ENCODE results near the gene BLOC1S5. TPM values are rescaled to one million over a fixed set of nuclear protein-coding genes. Genes with fewer than 3 reads are reported as not detected.

Gene BLOC1S5
- total and polyA plus RNA-seq, 9 of the 15 experiments (the other 6 are each of a cell fraction or from before 2014, with no cell fraction given) = 8.5 to 41.0 (median 27.7) TPM

DNA sequence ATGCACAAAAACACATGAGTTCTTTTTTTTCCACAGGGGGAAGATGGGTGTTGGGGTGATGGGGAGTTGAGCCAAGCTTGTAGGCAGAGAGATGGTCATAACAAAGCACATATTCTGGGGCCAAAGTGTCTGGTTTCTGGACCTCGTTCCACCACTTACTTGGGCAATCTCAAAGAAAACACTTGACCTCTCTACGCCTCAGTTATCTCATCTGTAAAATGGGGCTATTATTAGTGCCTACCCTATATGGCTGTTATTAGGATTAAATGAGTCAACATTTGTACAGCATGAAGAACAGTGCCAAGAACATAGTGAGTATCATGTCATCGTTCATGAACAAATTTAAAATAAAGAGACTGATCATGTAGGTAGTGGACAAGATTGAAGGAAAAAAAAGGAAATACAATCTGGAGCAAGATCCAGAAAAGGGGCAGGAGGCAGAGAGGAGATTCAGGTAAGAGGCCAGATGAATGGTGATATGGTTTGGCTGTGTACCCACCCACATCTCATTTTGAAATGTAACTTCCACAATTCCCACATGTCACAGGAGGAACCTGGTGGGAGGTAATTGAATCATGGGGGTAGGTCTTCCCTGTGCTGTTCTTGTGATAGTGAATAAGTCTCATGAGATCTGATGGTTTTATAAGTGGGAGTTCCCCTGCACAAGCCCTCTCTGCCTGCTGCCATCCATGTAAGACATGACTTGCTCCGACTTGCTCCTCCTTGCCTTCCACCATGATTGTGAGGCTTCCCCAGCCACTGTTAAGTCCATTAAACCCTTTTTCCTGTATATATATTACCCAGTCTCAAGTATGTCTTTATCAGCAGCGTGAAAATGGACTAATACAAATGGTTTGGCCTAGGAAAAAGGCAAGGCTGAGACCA is 23.9 kb upstream of the BLOC1S5 start:
- Histone ChIP-seq H3K9me3 (replicated peaks; ENCODE audit: control insufficient read depth, insufficient read depth, low read depth, low read length) (no peaks in the 10 kb centered on the region), H3K27ac (ENCODE audit: extremely low read depth, low read depth, low read length) (no peak overlapping the region), H3K4me3 (no peak overlapping the region), H3K4me1 (replicated peaks in 1 of 2; ENCODE audit: control insufficient read depth in 2 of 2, insufficient read depth in 2 of 2, low read length in 2 of 2) (peaks cover 0 to 21% of the 10 kb centered on the region in 2 experiments; a peak in 4 of 5 replicates), H3K4me2 (ENCODE audit: insufficient read depth, low read length) (no peak overlapping the region), H3K36me3 (ENCODE audit: control insufficient read depth, insufficient read depth, low read length) (peaks cover 95% of the 10 kb centered on the region), H3K9me1 (ENCODE audit: control insufficient read depth, insufficient read depth, low read length) (no peaks in the 10 kb centered on the region), H3K9ac (ENCODE audit: insufficient read depth in 1 of 2, low read depth in 2 of 2, low read length in 2 of 2) (no peak overlapping the region), H3K27me3 (ENCODE audit: control insufficient read depth in 2 of 2, insufficient read depth in 2 of 2, low read length in 2 of 2) (no peaks in the 10 kb centered on the region), H3K79me2 (ENCODE audit: control insufficient read depth, insufficient read depth, low read length) (peaks cover 86% of the 10 kb centered on the region), H2AFZ (ENCODE audit: low read depth, low read length) (no peak overlapping the region), H4K20me1 (replicated peaks; ENCODE audit: control insufficient read depth, insufficient read depth, low read length) (no peaks in the 10 kb centered on the region; the same call in 1 of the 2 replicates)
- ChIA-PET POLR2A (interaction anchor here (0.6 to 1.2 kb wide), 4 partner anchors 10 to 18 kb away, joined by 3 to 4 read pairs (median 3); partner anchors contain the start of gene EEF1E1), CTCF (ENCODE audit: low intra/inter-chr PET ratio) (no interaction called here)
- intact Hi-C loops (cut with micrococcal nuclease) = no loop called here
- in situ Hi-C loops (cut with MboI) = no loop called here
- TF ChIP-seq RBM25 (IDR thresholded peaks at IDR 0.05; ENCODE audit: low read depth, low read length, severe bottlenecking) = peak; percentile 85
- peak; percentile 99 for TF ChIP-seq ZNF431 (CRISPR knock-in tag; IDR thresholded peaks at IDR 0.05)
- TF ChIP-seq NFIC (IDR thresholded peaks at IDR 0.05) = no peak
- no peak for TF ChIP-seq POLR3A (IDR thresholded peaks at IDR 0.05; ENCODE audit: borderline replicate concordance, extremely low read depth, insufficient read depth, insufficient read length)
- TF ChIP-seq KDM1A (IDR thresholded peaks at IDR 0.05) = peak; percentile 28 to 61; a peak in 2 of 4 replicates
- TF ChIP-seq ADNP (tag; IDR thresholded peaks at IDR 0.05) = peak; percentile 88
- 0 out of 4 replicates have a peak, but pooled peaks of 1 of the 2 experiments have one; percentile 23 for TF ChIP-seq RCOR1 (IDR thresholded peaks at IDR 0.05; ENCODE audit: borderline replicate concordance in 1 of 2, low read depth in 2 of 2, low read length in 2 of 2)
- no peak for TF ChIP-seq NFIX (CRISPR knock-in tag; IDR thresholded peaks at IDR 0.05; ENCODE audit: low read depth)
- TF ChIP-seq BCOR (IDR thresholded peaks at IDR 0.05) = peak; percentile 68
- TF ChIP-seq ZNF165 (CRISPR knock-in tag; IDR thresholded peaks at IDR 0.05; ENCODE audit: borderline replicate concordance) = no peak
- peak; percentile 31; the same call in 1 of the 2 replicates for TF ChIP-seq ESRRA (IDR thresholded peaks at IDR 0.05; ENCODE audit: borderline replicate concordance, low read depth)
- TF ChIP-seq RBM14 (IDR thresholded peaks at IDR 0.05; ENCODE audit: borderline replicate concordance, insufficient read depth, low read depth, low read length) = no peak
- BruUV-seq (replicated peaks) = no TSS peak
- no peak for ATAC-seq
- no peak for FAIRE-seq
- DNase-seq (ENCODE audit: extremely low read depth in 1 of 4, low spot score in 3 of 4) = no peak
- WGBS (ENCODE audit: insufficient coverage, low coverage, missing lambda C conversion rate) = 93% methylated on average over 5 of the region's 5 CpGs
